ENCODE results near the gene TAF5L.

TAF5L gene

GRCh38 chr1:229619614-229620013, 6.3 kb downstream of the TAF5L start:
- Histone ChIP-seq H3K18ac (ENCODE audit: low read length) (no peak overlapping the region), H3K14ac (ENCODE audit: low read length) (no peak overlapping the region), H3K27ac (replicated peaks; ENCODE audit: low read length) (no peak overlapping the region), H4K91ac (ENCODE audit: low read depth, low read length, poor library complexity) (no peak overlapping the region), H2BK5ac (ENCODE audit: low read length) (no peak overlapping the region), H3K4me3 (ENCODE audit: low read length in 2 of 2) (no peak overlapping the region), H3K36me3 (replicated peaks in 1 of 2; ENCODE audit: control insufficient read depth in 2 of 2, insufficient read depth in 2 of 2, low read length in 2 of 2) (peaks cover 0 to under 1% of the 10 kb centered on the region in 2 donors), H2AFZ (ENCODE audit: low read length) (no peak overlapping the region), H3K79me1 (ENCODE audit: low read depth, low read length) (no peaks in the 10 kb centered on the region), H3K4me1 (ENCODE audit: control insufficient read depth in 2 of 2, insufficient read depth in 1 of 2, low read depth in 1 of 2, low read length in 2 of 2) (peaks cover under 1 to 3% of the 10 kb centered on the region in 2 donors), H3K4ac (ENCODE audit: low read length) (no peak overlapping the region), H2BK12ac (ENCODE audit: low read length) (no peak overlapping the region), H3K9me3 (replicated peaks in 1 of 2; ENCODE audit: control insufficient read depth in 2 of 2, insufficient read depth in 1 of 2, low read depth in 1 of 2, low read length in 2 of 2) (no peaks in the 10 kb centered on the region), H2AK5ac (ENCODE audit: low read depth, low read length) (no peak overlapping the region), H3K23ac (ENCODE audit: low read depth, low read length, poor library complexity) (no peak overlapping the region), H4K8ac (ENCODE audit: low read depth, low read length) (no peak overlapping the region), H3K9ac (ENCODE audit: low read depth, low read length, poor library complexity) (no peak overlapping the region), H3K27me3 (ENCODE audit: control insufficient read depth in 3 of 3, insufficient read depth in 3 of 3, low read depth in 1 of 3, low read length in 3 of 3) (no peaks in the 10 kb centered on the region), H2BK15ac (ENCODE audit: low read length) (no peak overlapping the region), H3K4me2 (ENCODE audit: insufficient read depth, low read length, poor library complexity, severe bottlenecking) (no peak overlapping the region), H2BK120ac (ENCODE audit: low read depth, low read length) (no peak overlapping the region)
- DNase-seq (ENCODE audit: low spot score): no peak
- WGBS, 2 donors (ENCODE audit: extremely low coverage in 2 of 2, insufficient read length in 2 of 2, insufficient replicate concordance in 1 of 2): no CpG with 5 or more reads among the region's 5 CpGs

DNA sequence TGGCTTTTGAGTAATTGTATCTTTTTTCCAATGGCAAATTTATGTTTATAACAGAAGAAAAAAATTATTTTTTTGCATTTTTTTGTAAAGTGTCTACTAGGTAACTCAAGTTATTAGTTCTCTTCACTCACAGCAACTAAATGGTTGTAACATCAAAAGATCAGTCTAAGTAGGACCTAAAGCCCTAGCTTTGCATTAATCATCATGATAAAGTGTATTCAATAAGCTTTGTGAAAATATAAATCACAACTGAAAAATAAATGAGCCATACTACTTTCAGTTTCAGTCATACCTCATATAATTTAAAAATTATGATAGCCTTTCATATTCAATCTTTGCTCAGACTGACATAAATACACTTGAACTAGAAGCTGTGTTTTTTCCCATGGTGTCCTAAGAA, 6.9 kb downstream of the TAF5L start:
- Histone ChIP-seq H3K27me3 (ENCODE audit: control insufficient read depth in 3 of 3, insufficient read depth in 3 of 3, low read depth in 1 of 3, low read length in 3 of 3) (no peaks in the 10 kb centered on the region), H2BK15ac (ENCODE audit: low read length) (no peak overlapping the region), H3K9me3 (replicated peaks in 1 of 2; ENCODE audit: control insufficient read depth in 2 of 2, insufficient read depth in 1 of 2, low read depth in 1 of 2, low read length in 2 of 2) (no peaks in the 10 kb centered on the region), H3K4me1 (ENCODE audit: control insufficient read depth in 2 of 2, insufficient read depth in 1 of 2, low read depth in 1 of 2, low read length in 2 of 2) (peaks cover 0 to 4% of the 10 kb centered on the region in 2 donors), H3K4ac (ENCODE audit: low read length) (no peak overlapping the region), H4K8ac (ENCODE audit: low read depth, low read length) (no peak overlapping the region), H2BK5ac (ENCODE audit: low read length) (no peak overlapping the region), H3K36me3 (replicated peaks in 1 of 2; ENCODE audit: control insufficient read depth in 2 of 2, insufficient read depth in 2 of 2, low read length in 2 of 2) (peaks cover 0 to 7% of the 10 kb centered on the region in 2 donors), H3K18ac (ENCODE audit: low read length) (no peak overlapping the region), H2AFZ (ENCODE audit: low read length) (no peak overlapping the region), H3K79me1 (ENCODE audit: low read depth, low read length) (no peaks in the 10 kb centered on the region), H2AK5ac (ENCODE audit: low read depth, low read length) (no peak overlapping the region), H3K4me2 (ENCODE audit: insufficient read depth, low read length, poor library complexity, severe bottlenecking) (no peak overlapping the region), H3K4me3 (ENCODE audit: low read length in 2 of 2) (no peak overlapping the region), H3K23ac (ENCODE audit: low read depth, low read length, poor library complexity) (no peak overlapping the region), H2BK120ac (ENCODE audit: low read depth, low read length) (no peak overlapping the region), H3K27ac (replicated peaks; ENCODE audit: low read length) (no peak overlapping the region), H3K14ac (ENCODE audit: low read length) (no peak overlapping the region), H4K91ac (ENCODE audit: low read depth, low read length, poor library complexity) (no peak overlapping the region), H3K9ac (ENCODE audit: low read depth, low read length, poor library complexity) (no peak overlapping the region), H2BK12ac (ENCODE audit: low read length) (no peak overlapping the region)
- DNase-seq (ENCODE audit: low spot score): no peak

- Histone ChIP-seq H3K9me3 (replicated peaks in 1 of 2; ENCODE audit: control insufficient read depth in 2 of 2, insufficient read depth in 1 of 2, low read depth in 1 of 2, low read length in 2 of 2) (no peaks in the 10 kb centered on the region), H3K4me3 (ENCODE audit: low read length in 2 of 2) (no peak overlapping the region), H4K8ac (ENCODE audit: low read depth, low read length) (no peak overlapping the region), H3K27me3 (ENCODE audit: control insufficient read depth in 3 of 3, insufficient read depth in 3 of 3, low read depth in 1 of 3, low read length in 3 of 3) (no peaks in the 10 kb centered on the region), H2BK12ac (ENCODE audit: low read length) (no peak overlapping the region), H3K23ac (ENCODE audit: low read depth, low read length, poor library complexity) (no peak overlapping the region), H3K18ac (ENCODE audit: low read length) (no peak overlapping the region), H3K4me1 (ENCODE audit: control insufficient read depth in 2 of 2, insufficient read depth in 1 of 2, low read depth in 1 of 2, low read length in 2 of 2) (peaks cover 0 to 4% of the 10 kb centered on the region in 2 donors), H3K36me3 (replicated peaks in 1 of 2; ENCODE audit: control insufficient read depth in 2 of 2, insufficient read depth in 2 of 2, low read length in 2 of 2) (peaks cover 0 to 22% of the 10 kb centered on the region in 2 donors), H3K4ac (ENCODE audit: low read length) (no peak overlapping the region), H3K9ac (ENCODE audit: low read depth, low read length, poor library complexity) (no peak overlapping the region), H4K91ac (ENCODE audit: low read depth, low read length, poor library complexity) (no peak overlapping the region), H2BK15ac (ENCODE audit: low read length) (no peak overlapping the region), H2AK5ac (ENCODE audit: low read depth, low read length) (no peak overlapping the region), H2BK120ac (ENCODE audit: low read depth, low read length) (no peak overlapping the region), H3K27ac (replicated peaks; ENCODE audit: low read length) (no peak overlapping the region), H2BK5ac (ENCODE audit: low read length) (no peak overlapping the region), H3K79me1 (ENCODE audit: low read depth, low read length) (no peaks in the 10 kb centered on the region), H2AFZ (ENCODE audit: low read length) (no peak overlapping the region), H3K4me2 (ENCODE audit: insufficient read depth, low read length, poor library complexity, severe bottlenecking) (no peak overlapping the region), H3K14ac (ENCODE audit: low read length) (no peak overlapping the region)
- no CpG with 5 or more reads among the region's 11 CpGs for WGBS, 2 donors (ENCODE audit: extremely low coverage in 2 of 2, insufficient read length in 2 of 2, insufficient replicate concordance in 1 of 2)
- no peak for DNase-seq (ENCODE audit: low spot score)
Measured at GRCh38 chr1:229617351-229618100, 8.4 kb downstream of the TAF5L start.

DNA sequence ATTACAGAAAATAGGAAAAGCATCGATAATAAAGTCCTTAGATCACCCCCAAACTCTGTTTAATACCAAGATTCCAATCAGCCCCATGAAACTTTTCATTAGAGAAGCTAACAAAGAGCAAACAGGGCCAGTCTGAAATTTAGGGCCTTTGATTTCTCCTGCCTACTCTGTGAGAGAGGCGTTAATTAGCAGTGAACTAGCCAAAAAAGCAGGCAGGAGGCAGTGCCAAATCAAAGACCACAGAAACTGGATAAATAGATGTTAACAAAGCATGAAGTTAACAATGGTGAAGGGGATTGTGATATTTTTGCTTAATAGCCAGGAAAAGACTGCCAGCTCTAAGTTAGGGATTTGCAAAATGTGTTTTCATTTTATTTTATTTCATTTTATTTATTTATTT, 11.2 kb downstream of the TAF5L start:
- Histone ChIP-seq H2AFZ (ENCODE audit: low read length) (no peak overlapping the region), H3K27ac (replicated peaks; ENCODE audit: low read length) (peak overlapping the region; percentile 2), H3K4ac (ENCODE audit: low read length) (no peak overlapping the region), H3K9ac (ENCODE audit: low read depth, low read length, poor library complexity) (no peak overlapping the region), H3K9me3 (replicated peaks in 1 of 2; ENCODE audit: control insufficient read depth in 2 of 2, insufficient read depth in 1 of 2, low read depth in 1 of 2, low read length in 2 of 2) (no peaks in the 10 kb centered on the region), H3K18ac (ENCODE audit: low read length) (no peak overlapping the region), H2AK5ac (ENCODE audit: low read depth, low read length) (no peak overlapping the region), H3K23ac (ENCODE audit: low read depth, low read length, poor library complexity) (no peak overlapping the region), H3K36me3 (replicated peaks in 1 of 2; ENCODE audit: control insufficient read depth in 2 of 2, insufficient read depth in 2 of 2, low read length in 2 of 2) (peaks cover 8 to 50% of the 10 kb centered on the region in 2 donors), H3K14ac (ENCODE audit: low read length) (no peak overlapping the region), H4K8ac (ENCODE audit: low read depth, low read length) (no peak overlapping the region), H2BK5ac (ENCODE audit: low read length) (no peak overlapping the region), H2BK15ac (ENCODE audit: low read length) (no peak overlapping the region), H3K4me1 (ENCODE audit: control insufficient read depth in 2 of 2, insufficient read depth in 1 of 2, low read depth in 1 of 2, low read length in 2 of 2) (peaks cover 0 to 4% of the 10 kb centered on the region in 2 donors), H4K91ac (ENCODE audit: low read depth, low read length, poor library complexity) (no peak overlapping the region), H2BK120ac (ENCODE audit: low read depth, low read length) (no peak overlapping the region), H3K79me1 (ENCODE audit: low read depth, low read length) (no peaks in the 10 kb centered on the region), H3K4me3 (ENCODE audit: low read length in 2 of 2) (no peak overlapping the region), H2BK12ac (ENCODE audit: low read length) (no peak overlapping the region), H3K4me2 (ENCODE audit: insufficient read depth, low read length, poor library complexity, severe bottlenecking) (no peak overlapping the region), H3K27me3 (ENCODE audit: control insufficient read depth in 3 of 3, insufficient read depth in 3 of 3, low read depth in 1 of 3, low read length in 3 of 3) (no peaks in the 10 kb centered on the region)
- no CpG with 5 or more reads among the region's 2 CpGs for WGBS, 2 donors (ENCODE audit: extremely low coverage in 2 of 2, insufficient read length in 2 of 2, insufficient replicate concordance in 1 of 2)
- DNase-seq (ENCODE audit: low spot score): no peak

Data from neuronal stem cell (in vitro differentiated cells).